Uterus (tissue), 4 donors: ENCODE measurements around the gene GLCE. TPM values are rescaled to one million over a fixed set of nuclear protein-coding genes. Genes with fewer than 3 reads are reported as not detected.
"Not testable (repeated sequence)": the region's sequence is repeated elsewhere in the genome, so short reads cannot be mapped to it uniquely, and the experiment has no call there.

Experiments used
- DNase-seq, 2 donors: peaks; one replicate each; pipeline ENCODE4 v3.0.0-alpha.2; 2019 to 2020
- H3K27ac ChIP-seq, 2 donors: fragments of 200-600 bp; sonication (generic); 1 replicate in 1 of 2; 2 replicates in 1 of 2; pipeline ENCODE4 v1.5.1; 2016 to 2018
- H3K27me3 ChIP-seq, 2 donors: fragments of 200-600 bp; sonication (generic); one replicate each; pipeline ENCODE4 v1.5.1; 2018 to 2019; ENCODE audit warnings: control low read depth in 1 of 2
- H3K36me3 ChIP-seq, 2 donors: fragments of 200-600 bp; sonication (generic); one replicate each; pipeline ENCODE4 v1.5.1; 2019; ENCODE audit warnings: control low read depth in 1 of 2
- H3K4me1 ChIP-seq, 2 donors: fragments of 200-600 bp; sonication (generic); one replicate each; pipeline ENCODE4 v1.5.1; 2018 to 2019; ENCODE audit warnings: control low read depth in 1 of 2
- H3K4me3 ChIP-seq, 2 donors: fragments of 200-600 bp; sonication (generic); 1 replicate in 1 of 2; 2 replicates in 1 of 2; pipeline ENCODE4 v1.5.1; 2018 to 2019; ENCODE audit warnings: mild to moderate bottlenecking in 1 of 2
- H3K9me3 ChIP-seq, 2 donors: fragments of 200-600 bp; sonication (generic); one replicate each; pipeline ENCODE4 v1.5.1; 2019; ENCODE audit warnings: control low read depth in 1 of 2
- POLR2A ChIP-seq, 2 donors: fragments of 450-650 bp; IDR thresholded peaks; one replicate each; pipeline ENCODE4 v1.6.1; 2016; ENCODE audit warnings: antibody characterized with exemption in 2 of 2, mild to moderate bottlenecking in 1 of 2, moderate library complexity in 1 of 2
- intact Hi-C: fragments of 100-400 bp; cut with DNase I; formaldehyde crosslinking; loops from one replicate; pipeline ENCODE4 v1.15.1; 2023; ENCODE audit warnings: low total_unique reads
- total RNA-seq, 4 donors: library from RNA; depleted of rRNA in 3 of 4; stranded (reverse); fragments of >200 nt in 3 of 4; gene quantifications; one replicate each; pipeline versions ENCODE4 v1.1.0 to v1.2.4, GENCODE V29; 2014 to 2023
- TF ChIP-seq, protein P1 (sequence below), 4 experiments: fragments of 200-600 bp in 2 of 4; fragments of 450-650 bp in 2 of 4; sonication (generic) in 2 of 4; IDR thresholded peaks; one replicate each; pipeline ENCODE4 v1.5.1; 2016 to 2019; ENCODE audit warnings: antibody characterized with exemption in 4 of 4, mild to moderate bottlenecking in 2 of 4, moderate library complexity in 1 of 4
- donor health status: DM: yes; HTN: yes; CAD: no.

The GLCE gene
- total RNA-seq, 4 donors from 2014 or later: 3.1 to 46.0 (median 14.7) TPM

GRCh38 chr15:69299943-69300588 is 139.6 kb downstream of the GLCE start:
- no peak for DNase-seq
- intact Hi-C loops: no loop called here
- TF ChIP-seq, protein P1, sequence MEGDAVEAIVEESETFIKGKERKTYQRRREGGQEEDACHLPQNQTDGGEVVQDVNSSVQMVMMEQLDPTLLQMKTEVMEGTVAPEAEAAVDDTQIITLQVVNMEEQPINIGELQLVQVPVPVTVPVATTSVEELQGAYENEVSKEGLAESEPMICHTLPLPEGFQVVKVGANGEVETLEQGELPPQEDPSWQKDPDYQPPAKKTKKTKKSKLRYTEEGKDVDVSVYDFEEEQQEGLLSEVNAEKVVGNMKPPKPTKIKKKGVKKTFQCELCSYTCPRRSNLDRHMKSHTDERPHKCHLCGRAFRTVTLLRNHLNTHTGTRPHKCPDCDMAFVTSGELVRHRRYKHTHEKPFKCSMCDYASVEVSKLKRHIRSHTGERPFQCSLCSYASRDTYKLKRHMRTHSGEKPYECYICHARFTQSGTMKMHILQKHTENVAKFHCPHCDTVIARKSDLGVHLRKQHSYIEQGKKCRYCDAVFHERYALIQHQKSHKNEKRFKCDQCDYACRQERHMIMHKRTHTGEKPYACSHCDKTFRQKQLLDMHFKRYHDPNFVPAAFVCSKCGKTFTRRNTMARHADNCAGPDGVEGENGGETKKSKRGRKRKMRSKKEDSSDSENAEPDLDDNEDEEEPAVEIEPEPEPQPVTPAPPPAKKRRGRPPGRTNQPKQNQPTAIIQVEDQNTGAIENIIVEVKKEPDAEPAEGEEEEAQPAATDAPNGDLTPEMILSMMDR (IDR thresholded peaks at IDR 0.05): no peak
- TF ChIP-seq POLR2A (IDR thresholded peaks at IDR 0.05): no peak
- no peak overlapping the region for H3K27ac ChIP-seq
- no peak overlapping the region for H3K4me3 ChIP-seq
- H3K4me1 ChIP-seq: peaks cover 0 to 8% of the 10 kb centered on the region in 2 donors
- H3K36me3 ChIP-seq: no peaks in the 10 kb centered on the region
- H3K9me3 ChIP-seq: no peaks in the 10 kb centered on the region
- H3K27me3 ChIP-seq: peaks cover 6 to 10% of the 10 kb centered on the region in 2 donors

GRCh38 chr15:69301101-69301500 is 140.7 kb downstream of the GLCE start:
- H3K4me1 ChIP-seq, H3K4me3 ChIP-seq, H3K27ac ChIP-seq, DNase-seq, intact Hi-C loops, H3K9me3 ChIP-seq, H3K36me3 ChIP-seq: not testable (repeated sequence)
- H3K27me3 ChIP-seq: peaks cover 6 to 10% of the 10 kb centered on the region in 2 donors

DNA sequence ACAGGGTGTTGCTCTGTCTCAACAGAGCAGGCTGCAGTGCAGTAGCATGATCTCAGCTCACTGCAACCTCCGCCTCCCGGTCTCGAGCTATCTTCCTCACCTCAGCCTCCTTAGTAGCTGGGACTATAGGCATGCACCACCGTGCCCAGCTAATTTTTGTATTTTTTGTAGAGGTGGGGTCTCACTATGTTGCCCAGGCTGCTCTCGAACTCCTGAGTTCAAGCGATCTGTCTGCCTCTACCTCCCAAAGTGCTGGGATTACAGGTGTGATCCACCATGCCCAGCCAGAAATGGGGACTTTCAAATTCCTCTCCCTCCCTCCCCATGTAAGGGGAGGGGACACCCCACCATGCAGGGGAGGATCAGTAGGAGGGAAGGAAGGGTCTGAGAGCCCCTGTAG is 141.7 kb downstream of the GLCE start:
- H3K4me1 ChIP-seq, DNase-seq, H3K36me3 ChIP-seq, H3K27ac ChIP-seq, intact Hi-C loops, H3K4me3 ChIP-seq, H3K9me3 ChIP-seq: not testable (repeated sequence)
- H3K27me3 ChIP-seq: peaks cover 6 to 10% of the 10 kb centered on the region in 2 donors

- intact Hi-C loops: no loop called here
- peaks cover 6 to 10% of the 10 kb centered on the region in 2 donors for H3K27me3 ChIP-seq
- TF ChIP-seq POLR2A (IDR thresholded peaks at IDR 0.05): no peak
- TF ChIP-seq, protein P1 (IDR thresholded peaks at IDR 0.05): no peak
- DNase-seq: no peak
- peaks cover 0 to 8% of the 10 kb centered on the region in 2 donors for H3K4me1 ChIP-seq
- H3K36me3 ChIP-seq: no peaks in the 10 kb centered on the region
- no peak overlapping the region for H3K27ac ChIP-seq
- H3K9me3 ChIP-seq: no peaks in the 10 kb centered on the region
- no peak overlapping the region for H3K4me3 ChIP-seq
These were observed 142.5 kb downstream of the GLCE start for GRCh38 chr15:69302929-69303328.

GRCh38 chr15:69303337-69304181 is 143.1 kb downstream of the GLCE start:
- H3K9me3 ChIP-seq: no peaks in the 10 kb centered on the region
- DNase-seq: no peak
- H3K36me3 ChIP-seq: no peaks in the 10 kb centered on the region
- TF ChIP-seq POLR2A (IDR thresholded peaks at IDR 0.05): no peak
- TF ChIP-seq, protein P1 (IDR thresholded peaks at IDR 0.05): no peak
- intact Hi-C loops: no loop called here
- no peak overlapping the region for H3K27ac ChIP-seq
- H3K4me3 ChIP-seq: no peak overlapping the region
- H3K27me3 ChIP-seq: peaks cover 6 to 10% of the 10 kb centered on the region in 2 donors
- peaks cover 0 to 7% of the 10 kb centered on the region in 2 donors for H3K4me1 ChIP-seq

DNA sequence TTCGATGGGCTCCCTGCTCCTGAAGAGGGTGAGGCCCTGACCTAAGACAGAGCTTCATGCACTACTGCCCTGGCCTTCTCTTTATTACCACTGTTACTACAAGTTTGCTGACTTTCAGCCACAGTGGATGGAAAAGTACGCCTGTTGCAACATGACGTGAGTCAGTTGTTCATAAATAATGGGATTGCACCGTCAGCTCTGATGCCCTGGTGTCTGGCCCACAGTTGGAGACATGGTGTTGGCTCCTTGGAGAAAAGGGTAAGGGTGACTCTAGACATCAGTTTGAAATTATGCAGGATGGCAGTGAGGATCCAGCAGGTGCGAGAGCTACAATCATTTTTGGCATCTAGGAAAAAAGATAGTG is 143.7 kb downstream of the GLCE start:
- no peaks in the 10 kb centered on the region for H3K36me3 ChIP-seq
- intact Hi-C loops: no loop called here
- TF ChIP-seq POLR2A (IDR thresholded peaks at IDR 0.05): no peak
- TF ChIP-seq, protein P1 (IDR thresholded peaks at IDR 0.05): no peak

More for the DNA sequence above, 143.7 kb downstream of the GLCE start:
- no peak overlapping the region for H3K4me3 ChIP-seq
- H3K4me1 ChIP-seq: peaks cover 0 to under 1% of the 10 kb centered on the region in 2 donors
- no peak for DNase-seq
- H3K27ac ChIP-seq: no peak overlapping the region
- no peaks in the 10 kb centered on the region for H3K9me3 ChIP-seq
- peaks cover 3 to 10% of the 10 kb centered on the region in 2 donors for H3K27me3 ChIP-seq
